IMR-90 (cell line): ENCODE results near the gene ANXA4. TPM values are rescaled to one million over a fixed set of nuclear protein-coding genes. Genes with fewer than 3 reads are reported as not detected.

ENCODE experiments used
- ATAC-seq: fragments of 200-7000 bp; cut with Tn5 transposase; 2 replicates; pipeline ENCODE4 v1.9.1; 2020; ENCODE audit warnings: low read depth, mild to moderate bottlenecking, moderate library complexity
- BruUV-seq: library from RNA; stranded (reverse); fragments of 400-500 nt; replicated peaks from 2 replicates; lab custom pipeline; 2021; lab: Mats Ljungman, UMichigan
- CTCF ChIA-PET: fragments of 300-600 bp; formaldehyde crosslinking; extraction: SDS; loops from one replicate; lab custom pipeline; 2021; ENCODE audit warnings: antibody characterized with exemption; lab: Yijun Ruan, JAX
- POLR2A ChIA-PET: fragments of 300-600 bp; sonication (Branson Sonifier 250); formaldehyde crosslinking; loops from one replicate; lab custom pipeline; 2022; ENCODE audit warnings: antibody characterized with exemption; ENCODE audit not compliant: unreplicated experiment; lab: Charles Lee
- DNase-seq: peaks from one replicate; pipeline ENCODE4 v3.0.0; 2013
- H2AFZ ChIP-seq: replicated peaks from 2 replicates; pipeline ENCODE3; 2013; ENCODE audit warnings: low read length, mild to moderate bottlenecking; ENCODE audit not compliant: poor library complexity
- H2AK5ac ChIP-seq: 2 replicates; pipeline ENCODE4 v1.6.1; 2013; ENCODE audit warnings: low read depth, low read length, inconsistent platforms
- H2AK9ac ChIP-seq: replicated peaks from 2 replicates; pipeline ENCODE3; 2013; ENCODE audit warnings: mild to moderate bottlenecking, low read depth, low read length, moderate library complexity; ENCODE audit not compliant: poor library complexity
- H2BK120ac ChIP-seq: 2 replicates; pipeline ENCODE4 v1.6.1; 2013; ENCODE audit warnings: low read depth, low read length, inconsistent platforms
- H2BK15ac ChIP-seq: 3 replicates; pipeline ENCODE4 v1.6.1; 2013; ENCODE audit warnings: low read depth, low read length, inconsistent platforms
- H2BK20ac ChIP-seq: 2 replicates; pipeline ENCODE4 v1.6.1; 2013; ENCODE audit warnings: low read depth, mild to moderate bottlenecking, inconsistent platforms, low read length, moderate library complexity
- H2BK5ac ChIP-seq: 2 replicates; pipeline ENCODE4 v1.6.1; 2013; ENCODE audit warnings: mild to moderate bottlenecking, low read depth, low read length, inconsistent platforms; ENCODE audit not compliant: poor library complexity, severe bottlenecking
- H3K14ac ChIP-seq: replicated peaks from 2 replicates; pipeline ENCODE4 v1.6.1; 2013; ENCODE audit warnings: low read depth, low read length, inconsistent platforms
- H3K18ac ChIP-seq: 2 replicates; pipeline ENCODE4 v1.6.1; 2013; ENCODE audit warnings: low read depth, low read length, control low read depth
- H3K23ac ChIP-seq: 2 replicates; pipeline ENCODE4 v1.6.1; 2013; ENCODE audit warnings: low read depth, low read length, inconsistent platforms
- H3K27ac ChIP-seq: 2 replicates; pipeline ENCODE4 v1.5.1; 2013; ENCODE audit warnings: mild to moderate bottlenecking, control low read depth, low read length; ENCODE audit not compliant: insufficient read depth
- H3K27me3 ChIP-seq: 2 replicates; pipeline ENCODE4 v1.6.1; 2013; ENCODE audit warnings: low read length; ENCODE audit not compliant: control insufficient read depth, insufficient read depth
- H3K36me3 ChIP-seq: 2 replicates; pipeline ENCODE4 v1.6.1; 2013; ENCODE audit warnings: low read length, mixed read lengths; ENCODE audit not compliant: control insufficient read depth, insufficient read depth
- H3K4ac ChIP-seq: 2 replicates; pipeline ENCODE4 v1.6.1; 2013; ENCODE audit warnings: low read depth, low read length, inconsistent platforms
- H3K4me1 ChIP-seq: 2 replicates; pipeline ENCODE4 v1.6.1; 2013; ENCODE audit warnings: low read length, mixed read lengths; ENCODE audit not compliant: control insufficient read depth, insufficient read depth
- H3K4me2 ChIP-seq: 2 replicates; pipeline ENCODE4 v1.6.1; 2013; ENCODE audit warnings: low read depth, mild to moderate bottlenecking, control low read depth, low read length, moderate library complexity
- H3K4me3 ChIP-seq: 2 replicates; pipeline ENCODE4 v1.5.1; 2013; ENCODE audit warnings: low read depth, mild to moderate bottlenecking, control low read depth, low read length, moderate library complexity; ENCODE audit not compliant: insufficient read depth
- H3K56ac ChIP-seq: 2 replicates; pipeline ENCODE4 v1.6.1; 2013; ENCODE audit warnings: low read length, inconsistent platforms; ENCODE audit not compliant: insufficient read depth; ENCODE audit errors: extremely low read depth
- H3K79me1 ChIP-seq, 2 experiments: 2 replicates each; pipeline ENCODE4 v1.6.1; 2013; ENCODE audit warnings: low read length in 2 of 2, inconsistent platforms in 1 of 2, low read depth in 1 of 2
- H3K9ac ChIP-seq: 2 replicates; pipeline ENCODE4 v1.6.1; 2013; ENCODE audit warnings: low read depth, low read length, control low read depth
- H3K9me1 ChIP-seq: 2 replicates; pipeline ENCODE4 v1.6.1; 2013; ENCODE audit warnings: low read length, inconsistent platforms; ENCODE audit not compliant: insufficient read depth
- H3K9me3 ChIP-seq: 2 replicates; pipeline ENCODE4 v1.6.1; 2013; ENCODE audit warnings: low read length; ENCODE audit not compliant: control insufficient read depth, insufficient read depth
- H4K20me1 ChIP-seq: 2 replicates; pipeline ENCODE4 v1.6.1; 2013; ENCODE audit warnings: low read length, inconsistent platforms; ENCODE audit not compliant: insufficient read depth
- H4K5ac ChIP-seq: 2 replicates; pipeline ENCODE4 v1.6.1; 2013; ENCODE audit warnings: mild to moderate bottlenecking, low read depth, low read length, control low read depth
- H4K8ac ChIP-seq, 2 experiments: 2 replicates each; pipeline ENCODE4 v1.6.1; 2013; ENCODE audit warnings: low read depth in 2 of 2, low read length in 2 of 2, control low read depth in 1 of 2, inconsistent platforms in 1 of 2
- H4K91ac ChIP-seq: 2 replicates; pipeline ENCODE4 v1.6.1; 2013; ENCODE audit warnings: low read depth, low read length, inconsistent platforms; ENCODE audit not compliant: insufficient read depth
- CHD1 ChIP-seq: IDR thresholded peaks from 2 replicates; pipeline ENCODE4 v1.6.1; 2012; ENCODE audit warnings: low read depth, low read length, improper control_type of control experiment
- MAFK ChIP-seq: IDR thresholded peaks from 2 replicates; pipeline ENCODE4 v1.6.1; 2012; ENCODE audit warnings: low read depth, low read length, improper control_type of control experiment
- MXI1 ChIP-seq: IDR thresholded peaks from 2 replicates; pipeline ENCODE4 v1.6.1; 2012; ENCODE audit warnings: low read depth, mild to moderate bottlenecking, low read length, moderate library complexity, borderline replicate concordance
- RAD21 ChIP-seq: IDR thresholded peaks from 2 replicates; pipeline ENCODE4 v1.6.1; 2012; ENCODE audit warnings: low read length, improper control_type of control experiment
- RCOR1 ChIP-seq: IDR thresholded peaks from 2 replicates; pipeline ENCODE4 v1.6.1; 2012; ENCODE audit warnings: mild to moderate bottlenecking, low read length, improper control_type of control experiment; ENCODE audit not compliant: insufficient replicate concordance
- WGBS, 2 experiments: methylation state at CpG; one replicate each; pipeline versions ENCODE4 v1.1.5 to v1.1.7; 2013; ENCODE audit warnings: missing lambda C conversion rate in 2 of 2; ENCODE audit not compliant: insufficient read length in 1 of 2; ENCODE audit errors: extremely low coverage in 2 of 2; 5-methylcytosine and 5-hydroxymethylcytosine counted together
- dilution Hi-C: fragments of 300-500 bp; cut with HindIII; formaldehyde crosslinking; loops from one replicate; pipeline ENCODE4 v1.14.3; 2018; ENCODE audit warnings: low sequenced_read_pairs; ENCODE audit not compliant: unreplicated experiment
- in situ Hi-C: fragments of 300-500 bp; cut with MboI; formaldehyde crosslinking; loops from 3 replicates; pipeline ENCODE4 v1.14.3; 2019; ENCODE audit warnings: low sequenced_read_pairs, inconsistent platforms, mixed read lengths
- intact Hi-C: fragments of 100-400 bp; cut with micrococcal nuclease; formaldehyde crosslinking; loops from 2 replicates; pipeline ENCODE4 v1.10.0; 2022
- polyA plus RNA-seq, 3 experiments: library from polyadenylated mRNA; depleted of rRNA; stranded (reverse); fragments of >200 nt; gene quantifications; 2 replicates each; pipeline ENCODE4 v1.2.3, GENCODE V29; 2012; ENCODE audit warnings: low replicate concordance in 1 of 3
- total RNA-seq: library from RNA; depleted of rRNA; stranded (reverse); fragments of >200 nt; gene quantifications from 2 replicates; pipeline ENCODE4 v1.2.3, GENCODE V29; 2012
- TF ChIP-seq, protein P1 (sequence below): fragments of 150-350 bp; IDR thresholded peaks from 2 replicates; pipeline ENCODE4 v1.6.1; 2016; ENCODE audit warnings: low read depth, mild to moderate bottlenecking, low read length, moderate library complexity, borderline replicate concordance

The ANXA4 gene
- total and polyA plus RNA-seq, 2 of the 4 experiments (the other 2 are of a cell fraction): 22.2 to 72.0 TPM

- CTCF ChIA-PET: no interaction called here
- in situ Hi-C loops (no loop called here), intact Hi-C loops (loop anchor here (5.0 kb wide), 1 partner anchor 54 kb away; the partner anchor contains the start of gene ANXA4), dilution Hi-C loops (no loop called here)
- Histone ChIP-seq H2AK5ac (no peak overlapping the region), H2BK20ac (no peak overlapping the region), H3K9me3 (no peaks in the 10 kb centered on the region), H3K9ac (no peak overlapping the region), H2AFZ (no peak overlapping the region), H3K4me1 (peaks cover 7% of the 10 kb centered on the region; the same call in 1 of the 2 replicates), H4K91ac (no peak overlapping the region), H3K56ac (no peak overlapping the region), H3K18ac (no peak overlapping the region), H2AK9ac (no peak overlapping the region), H3K4me3 (no peak overlapping the region), H3K79me1 (no peaks in the 10 kb centered on the region; a peak in 2 of 4 replicates), H3K4ac (no peak overlapping the region), H3K4me2 (no peak overlapping the region), H3K27me3 (no peaks in the 10 kb centered on the region), H3K23ac (no peak overlapping the region), H2BK15ac (no peak overlapping the region), H3K36me3 (no peaks in the 10 kb centered on the region; the same call in 1 of the 2 replicates), H2BK5ac (no peak overlapping the region), H3K9me1 (no peaks in the 10 kb centered on the region), H4K8ac (no peak overlapping the region), H4K20me1 (peaks cover 2% of the 10 kb centered on the region; the same call in 1 of the 2 replicates), H2BK120ac (no peak overlapping the region), H3K27ac (no peak overlapping the region), H4K5ac (no peak overlapping the region), H3K14ac (no peak overlapping the region)
- BruUV-seq: no TSS peak
- 88% methylated on average over 1 of the region's 1 CpG; no CpG with 5 or more reads in 1 of the 2 experiments for WGBS, 2 experiments
- ATAC-seq: no peak
- no peak for DNase-seq
- POLR2A ChIA-PET: no interaction called here
- TF ChIP-seq MXI1 (no peak), RAD21 (no peak), RCOR1 (no peak), CHD1 (no peak), MAFK (no peak)
- TF ChIP-seq, protein P1, sequence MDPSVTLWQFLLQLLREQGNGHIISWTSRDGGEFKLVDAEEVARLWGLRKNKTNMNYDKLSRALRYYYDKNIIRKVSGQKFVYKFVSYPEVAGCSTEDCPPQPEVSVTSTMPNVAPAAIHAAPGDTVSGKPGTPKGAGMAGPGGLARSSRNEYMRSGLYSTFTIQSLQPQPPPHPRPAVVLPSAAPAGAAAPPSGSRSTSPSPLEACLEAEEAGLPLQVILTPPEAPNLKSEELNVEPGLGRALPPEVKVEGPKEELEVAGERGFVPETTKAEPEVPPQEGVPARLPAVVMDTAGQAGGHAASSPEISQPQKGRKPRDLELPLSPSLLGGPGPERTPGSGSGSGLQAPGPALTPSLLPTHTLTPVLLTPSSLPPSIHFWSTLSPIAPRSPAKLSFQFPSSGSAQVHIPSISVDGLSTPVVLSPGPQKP: no peak
Measured at GRCh38 chr2:69796174-69796573, 54.2 kb downstream of the ANXA4 start.
